ENCODE results near the gene LRRC28.
"Not testable (repeated sequence)": the region's sequence is repeated elsewhere in the genome, so short reads cannot be mapped to it uniquely, and the experiment has no call there.

LRRC28 gene

DNA sequence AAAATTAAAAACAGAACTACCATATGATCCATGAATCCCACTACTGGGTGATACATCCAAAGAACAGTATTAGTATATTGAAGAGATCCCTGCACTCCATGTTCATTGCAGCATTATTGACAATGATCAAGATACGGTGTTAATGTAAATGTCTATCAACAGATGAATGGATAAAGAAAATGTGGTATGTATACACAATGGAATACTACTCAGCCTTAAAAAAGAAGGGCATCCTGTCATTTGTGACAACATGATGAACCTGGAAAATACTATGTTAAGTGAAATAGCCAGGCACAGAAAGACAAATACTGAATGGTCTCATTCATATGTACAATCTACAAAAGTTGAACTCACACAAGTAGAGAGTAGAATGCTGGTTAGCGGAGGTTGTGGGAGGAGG is 18.5 kb upstream of the LRRC28 start (continued):
- TF ChIP-seq, protein P1, sequence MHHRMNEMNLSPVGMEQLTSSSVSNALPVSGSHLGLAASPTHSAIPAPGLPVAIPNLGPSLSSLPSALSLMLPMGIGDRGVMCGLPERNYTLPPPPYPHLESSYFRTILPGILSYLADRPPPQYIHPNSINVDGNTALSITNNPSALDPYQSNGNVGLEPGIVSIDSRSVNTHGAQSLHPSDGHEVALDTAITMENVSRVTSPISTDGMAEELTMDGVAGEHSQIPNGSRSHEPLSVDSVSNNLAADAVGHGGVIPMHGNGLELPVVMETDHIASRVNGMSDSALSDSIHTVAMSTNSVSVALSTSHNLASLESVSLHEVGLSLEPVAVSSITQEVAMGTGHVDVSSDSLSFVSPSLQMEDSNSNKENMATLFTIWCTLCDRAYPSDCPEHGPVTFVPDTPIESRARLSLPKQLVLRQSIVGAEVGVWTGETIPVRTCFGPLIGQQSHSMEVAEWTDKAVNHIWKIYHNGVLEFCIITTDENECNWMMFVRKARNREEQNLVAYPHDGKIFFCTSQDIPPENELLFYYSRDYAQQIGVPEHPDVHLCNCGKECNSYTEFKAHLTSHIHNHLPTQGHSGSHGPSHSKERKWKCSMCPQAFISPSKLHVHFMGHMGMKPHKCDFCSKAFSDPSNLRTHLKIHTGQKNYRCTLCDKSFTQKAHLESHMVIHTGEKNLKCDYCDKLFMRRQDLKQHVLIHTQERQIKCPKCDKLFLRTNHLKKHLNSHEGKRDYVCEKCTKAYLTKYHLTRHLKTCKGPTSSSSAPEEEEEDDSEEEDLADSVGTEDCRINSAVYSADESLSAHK (tag by site-specific recombination; IDR thresholded peaks at IDR 0.05): no peak
- TF ChIP-seq ZNF426 (tag by site-specific recombination; IDR thresholded peaks at IDR 0.05) (no peak), ZNF600 (tag by site-specific recombination; IDR thresholded peaks at IDR 0.05) (no peak)

DNA sequence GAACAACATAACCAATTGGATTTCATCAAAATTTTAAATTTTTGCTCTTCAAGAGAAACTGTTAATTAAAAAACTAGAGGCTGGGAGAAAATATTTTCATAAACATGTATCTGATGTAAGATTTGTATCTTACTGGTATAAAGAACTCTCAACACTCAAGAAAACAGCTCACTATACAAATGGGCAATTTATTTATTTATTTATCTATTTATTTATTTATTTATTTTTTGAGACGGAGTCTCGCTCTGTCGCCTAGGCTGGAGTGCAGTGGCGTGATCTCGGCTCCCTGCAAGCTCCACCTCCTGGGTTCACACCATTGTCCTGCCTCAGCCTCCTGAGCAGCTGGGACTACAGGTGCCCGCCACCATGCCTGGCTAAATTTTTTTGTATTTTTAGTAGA is 17.1 kb upstream of the LRRC28 start:
- H3K27ac ChIP-seq (ENCODE audit: extremely low read depth, low read depth, low read length); H3K9me3 ChIP-seq (ENCODE audit: control insufficient read depth, insufficient read depth, low read depth, low read length); H3K4me3 ChIP-seq (ENCODE audit: low read depth, low read length); H3K36me3 ChIP-seq (ENCODE audit: control insufficient read depth in 2 of 2, insufficient read depth in 1 of 2, low read length in 2 of 2); POLR2A ChIA-PET; H3K4me1 ChIP-seq (ENCODE audit: control insufficient read depth, insufficient read depth, low read length): not testable (repeated sequence)
- TF ChIP-seq, protein P2, sequence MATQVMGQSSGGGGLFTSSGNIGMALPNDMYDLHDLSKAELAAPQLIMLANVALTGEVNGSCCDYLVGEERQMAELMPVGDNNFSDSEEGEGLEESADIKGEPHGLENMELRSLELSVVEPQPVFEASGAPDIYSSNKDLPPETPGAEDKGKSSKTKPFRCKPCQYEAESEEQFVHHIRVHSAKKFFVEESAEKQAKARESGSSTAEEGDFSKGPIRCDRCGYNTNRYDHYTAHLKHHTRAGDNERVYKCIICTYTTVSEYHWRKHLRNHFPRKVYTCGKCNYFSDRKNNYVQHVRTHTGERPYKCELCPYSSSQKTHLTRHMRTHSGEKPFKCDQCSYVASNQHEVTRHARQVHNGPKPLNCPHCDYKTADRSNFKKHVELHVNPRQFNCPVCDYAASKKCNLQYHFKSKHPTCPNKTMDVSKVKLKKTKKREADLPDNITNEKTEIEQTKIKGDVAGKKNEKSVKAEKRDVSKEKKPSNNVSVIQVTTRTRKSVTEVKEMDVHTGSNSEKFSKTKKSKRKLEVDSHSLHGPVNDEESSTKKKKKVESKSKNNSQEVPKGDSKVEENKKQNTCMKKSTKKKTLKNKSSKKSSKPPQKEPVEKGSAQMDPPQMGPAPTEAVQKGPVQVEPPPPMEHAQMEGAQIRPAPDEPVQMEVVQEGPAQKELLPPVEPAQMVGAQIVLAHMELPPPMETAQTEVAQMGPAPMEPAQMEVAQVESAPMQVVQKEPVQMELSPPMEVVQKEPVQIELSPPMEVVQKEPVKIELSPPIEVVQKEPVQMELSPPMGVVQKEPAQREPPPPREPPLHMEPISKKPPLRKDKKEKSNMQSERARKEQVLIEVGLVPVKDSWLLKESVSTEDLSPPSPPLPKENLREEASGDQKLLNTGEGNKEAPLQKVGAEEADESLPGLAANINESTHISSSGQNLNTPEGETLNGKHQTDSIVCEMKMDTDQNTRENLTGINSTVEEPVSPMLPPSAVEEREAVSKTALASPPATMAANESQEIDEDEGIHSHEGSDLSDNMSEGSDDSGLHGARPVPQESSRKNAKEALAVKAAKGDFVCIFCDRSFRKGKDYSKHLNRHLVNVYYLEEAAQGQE (tag by site-specific recombination; IDR thresholded peaks at IDR 0.05): 0 out of 2 replicates have a peak, but pooled peaks have one; percentile 24
- peak; percentile 35; the same call in 1 of the 2 replicates for TF ChIP-seq ZNF623 (tag by site-specific recombination; IDR thresholded peaks at IDR 0.05)
- TF ChIP-seq, protein P3, sequence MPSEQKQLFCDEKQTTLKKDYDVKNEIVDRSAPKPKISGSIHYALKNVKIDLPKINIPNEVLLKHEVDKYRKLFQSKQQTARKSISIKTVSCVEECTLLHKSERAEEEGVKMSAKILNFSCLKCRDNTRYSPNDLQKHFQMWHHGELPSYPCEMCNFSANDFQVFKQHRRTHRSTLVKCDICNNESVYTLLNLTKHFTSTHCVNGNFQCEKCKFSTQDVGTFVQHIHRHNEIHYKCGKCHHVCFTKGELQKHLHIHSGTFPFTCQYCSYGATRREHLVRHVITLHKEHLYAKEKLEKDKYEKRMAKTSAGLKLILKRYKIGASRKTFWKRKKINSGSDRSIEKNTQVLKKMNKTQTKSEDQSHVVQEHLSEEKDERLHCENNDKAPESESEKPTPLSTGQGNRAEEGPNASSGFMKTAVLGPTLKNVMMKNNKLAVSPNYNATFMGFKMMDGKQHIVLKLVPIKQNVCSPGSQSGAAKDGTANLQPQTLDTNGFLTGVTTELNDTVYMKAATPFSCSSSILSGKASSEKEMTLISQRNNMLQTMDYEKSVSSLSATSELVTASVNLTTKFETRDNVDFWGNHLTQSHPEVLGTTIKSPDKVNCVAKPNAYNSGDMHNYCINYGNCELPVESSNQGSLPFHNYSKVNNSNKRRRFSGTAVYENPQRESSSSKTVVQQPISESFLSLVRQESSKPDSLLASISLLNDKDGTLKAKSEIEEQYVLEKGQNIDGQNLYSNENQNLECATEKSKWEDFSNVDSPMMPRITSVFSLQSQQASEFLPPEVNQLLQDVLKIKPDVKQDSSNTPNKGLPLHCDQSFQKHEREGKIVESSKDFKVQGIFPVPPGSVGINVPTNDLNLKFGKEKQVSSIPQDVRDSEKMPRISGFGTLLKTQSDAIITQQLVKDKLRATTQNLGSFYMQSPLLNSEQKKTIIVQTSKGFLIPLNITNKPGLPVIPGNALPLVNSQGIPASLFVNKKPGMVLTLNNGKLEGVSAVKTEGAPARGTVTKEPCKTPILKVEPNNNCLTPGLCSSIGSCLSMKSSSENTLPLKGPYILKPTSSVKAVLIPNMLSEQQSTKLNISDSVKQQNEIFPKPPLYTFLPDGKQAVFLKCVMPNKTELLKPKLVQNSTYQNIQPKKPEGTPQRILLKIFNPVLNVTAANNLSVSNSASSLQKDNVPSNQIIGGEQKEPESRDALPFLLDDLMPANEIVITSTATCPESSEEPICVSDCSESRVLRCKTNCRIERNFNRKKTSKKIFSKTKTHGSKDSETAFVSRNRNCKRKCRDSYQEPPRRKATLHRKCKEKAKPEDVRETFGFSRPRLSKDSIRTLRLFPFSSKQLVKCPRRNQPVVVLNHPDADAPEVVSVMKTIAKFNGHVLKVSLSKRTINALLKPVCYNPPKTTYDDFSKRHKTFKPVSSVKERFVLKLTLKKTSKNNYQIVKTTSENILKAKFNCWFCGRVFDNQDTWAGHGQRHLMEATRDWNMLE (tag by site-specific recombination; conservative IDR thresholded peaks at IDR 0.05; ENCODE audit: low read depth): peak; percentile 66
- peak; percentile 53 for TF ChIP-seq ZNF426 (tag by site-specific recombination; IDR thresholded peaks at IDR 0.05)
- TF ChIP-seq ZNF555 (tag by site-specific recombination; conservative IDR thresholded peaks at IDR 0.05): peak; percentile 40
- 0 out of 2 replicates have a peak, but pooled peaks have one; percentile 28 for TF ChIP-seq ZNF530 (tag by site-specific recombination; IDR thresholded peaks at IDR 0.05; ENCODE audit: low read depth)
- peak; percentile 81; the same call in 1 of the 2 replicates for TF ChIP-seq ZNF394 (tag by site-specific recombination; IDR thresholded peaks at IDR 0.05; ENCODE audit: borderline replicate concordance)
- TF ChIP-seq ZBTB8A (tag by site-specific recombination; IDR thresholded peaks at IDR 0.05): peak; percentile 42; the same call in 1 of the 2 replicates
- TF ChIP-seq, protein P4, sequence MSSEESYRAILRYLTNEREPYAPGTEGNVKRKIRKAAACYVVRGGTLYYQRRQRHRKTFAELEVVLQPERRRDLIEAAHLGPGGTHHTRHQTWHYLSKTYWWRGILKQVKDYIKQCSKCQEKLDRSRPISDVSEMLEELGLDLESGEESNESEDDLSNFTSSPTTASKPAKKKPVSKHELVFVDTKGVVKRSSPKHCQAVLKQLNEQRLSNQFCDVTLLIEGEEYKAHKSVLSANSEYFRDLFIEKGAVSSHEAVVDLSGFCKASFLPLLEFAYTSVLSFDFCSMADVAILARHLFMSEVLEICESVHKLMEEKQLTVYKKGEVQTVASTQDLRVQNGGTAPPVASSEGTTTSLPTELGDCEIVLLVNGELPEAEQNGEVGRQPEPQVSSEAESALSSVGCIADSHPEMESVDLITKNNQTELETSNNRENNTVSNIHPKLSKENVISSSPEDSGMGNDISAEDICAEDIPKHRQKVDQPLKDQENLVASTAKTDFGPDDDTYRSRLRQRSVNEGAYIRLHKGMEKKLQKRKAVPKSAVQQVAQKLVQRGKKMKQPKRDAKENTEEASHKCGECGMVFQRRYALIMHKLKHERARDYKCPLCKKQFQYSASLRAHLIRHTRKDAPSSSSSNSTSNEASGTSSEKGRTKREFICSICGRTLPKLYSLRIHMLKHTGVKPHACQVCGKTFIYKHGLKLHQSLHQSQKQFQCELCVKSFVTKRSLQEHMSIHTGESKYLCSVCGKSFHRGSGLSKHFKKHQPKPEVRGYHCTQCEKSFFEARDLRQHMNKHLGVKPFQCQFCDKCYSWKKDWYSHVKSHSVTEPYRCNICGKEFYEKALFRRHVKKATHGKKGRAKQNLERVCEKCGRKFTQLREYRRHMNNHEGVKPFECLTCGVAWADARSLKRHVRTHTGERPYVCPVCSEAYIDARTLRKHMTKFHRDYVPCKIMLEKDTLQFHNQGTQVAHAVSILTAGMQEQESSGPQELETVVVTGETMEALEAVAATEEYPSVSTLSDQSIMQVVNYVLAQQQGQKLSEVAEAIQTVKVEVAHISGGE (tag by site-specific recombination; conservative IDR thresholded peaks at IDR 0.05; ENCODE audit: low read depth): peak; percentile 44; the same call in 1 of the 2 replicates
- TF ChIP-seq ZNF140 (tag by site-specific recombination; IDR thresholded peaks at IDR 0.05): peak; percentile 39; the same call in 1 of the 2 replicates
- TF ChIP-seq ZNF354C (tag by site-specific recombination; IDR thresholded peaks at IDR 0.05; ENCODE audit: borderline replicate concordance, low read depth): 0 out of 2 replicates have a peak, but pooled peaks have one; percentile 13
- TF ChIP-seq ZNF558 (tag by site-specific recombination; IDR thresholded peaks at IDR 0.05): 0 out of 2 replicates have a peak, but pooled peaks have one; percentile 36
- 0 out of 2 replicates have a peak, but pooled peaks have one; percentile 46 for TF ChIP-seq RBAK (tag by site-specific recombination; IDR thresholded peaks at IDR 0.05)
- 0 out of 2 replicates have a peak, but pooled peaks have one; percentile 24 for TF ChIP-seq ZNF223 (tag by site-specific recombination; IDR thresholded peaks at IDR 0.05)
- TF ChIP-seq ZNF560 (tag by site-specific recombination; IDR thresholded peaks at IDR 0.05; ENCODE audit: borderline replicate concordance): peak; percentile 29; the same call in 1 of the 2 replicates
- CTCF ChIA-PET: interaction anchor here (0.6 to 1.0 kb wide), 3 partner anchors 20 to 670 kb away, joined by 3 read pairs; no protein-coding TSS in a partner anchor
